EL (cell line): ENCODE data around the gene AURKA.

Experiments
- DNase-seq: peaks from one replicate; pipeline ENCODE4 v3.0.0-alpha.2; 2016

The AURKA gene

DNA sequence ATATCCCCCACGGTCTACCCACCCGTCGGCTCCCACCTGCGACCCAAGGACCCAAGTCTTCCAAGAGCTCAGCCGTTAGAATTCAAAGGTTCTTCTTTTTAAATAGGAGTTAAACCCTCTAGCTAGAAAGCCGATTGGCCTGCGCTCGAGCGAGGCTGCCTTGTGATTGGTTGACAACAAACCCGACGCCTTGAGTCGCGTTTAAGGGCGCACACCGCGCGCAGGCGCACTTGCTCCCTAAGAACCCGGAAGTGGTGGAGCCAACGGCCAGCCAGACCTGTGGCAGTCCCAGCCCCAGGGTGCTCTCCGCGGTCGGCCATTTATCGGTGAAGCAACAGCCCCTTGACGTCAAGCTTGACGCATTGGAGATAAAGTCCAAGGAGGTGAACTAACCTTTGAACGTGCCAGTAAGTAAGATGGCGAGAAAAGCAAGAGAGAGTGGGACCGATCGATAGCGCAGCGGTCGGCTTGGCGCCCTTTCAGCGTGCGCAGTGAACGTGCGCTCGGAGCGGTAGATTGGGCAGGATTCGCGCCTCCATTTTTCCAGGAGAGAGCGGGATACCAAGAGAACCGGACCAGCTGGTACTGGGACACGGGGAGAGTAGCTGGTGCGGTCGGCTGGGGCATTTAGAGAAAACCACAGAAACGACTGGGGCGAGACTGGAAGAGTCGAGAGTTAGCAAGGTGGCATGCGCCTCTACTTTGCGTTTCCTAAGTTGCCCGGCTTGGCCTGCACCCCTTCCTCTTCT is at the start of gene AURKA, which contains the start of gene CSTF1:
TSS of gene AURKA (minus strand) at position 84 of the 749 bp plus-strand sequence. CDS start 4,018 bp downstream, outside the sequence.
TSS of gene CSTF1 (plus strand) at position 514 of the 749 bp plus-strand sequence. CDS start 2,908 bp downstream, outside the sequence.
- peak; percentile 100 for DNase-seq

GRCh38 chr20:56440346-56441007 is 48.5 kb upstream of the AURKA start:
- DNase-seq: peak; percentile 40

- DNase-seq: peak; percentile 100
Measured at GRCh38 chr20:56439771-56440291, 47.8 kb upstream of the AURKA start.

DNA sequence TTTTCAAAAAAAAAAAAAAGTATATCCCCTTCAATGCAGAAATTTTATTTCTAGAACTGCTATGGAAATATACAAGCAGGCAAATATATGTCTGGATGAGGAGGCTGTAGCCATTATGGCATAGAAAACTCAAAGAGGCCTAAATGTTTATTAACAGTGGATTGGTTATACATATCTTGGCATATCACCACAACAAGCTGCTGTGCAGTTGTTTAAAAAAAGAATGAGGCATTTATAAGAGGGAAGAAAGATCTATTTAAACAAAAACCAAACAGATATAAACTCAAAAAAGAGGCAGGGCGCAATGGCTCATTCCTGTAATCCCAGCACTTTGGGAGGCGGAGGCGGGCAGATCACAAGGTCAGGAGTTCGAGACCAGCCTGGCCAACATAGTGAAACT is 46.3 kb upstream of the AURKA start:
- DNase-seq: no peak

DNA sequence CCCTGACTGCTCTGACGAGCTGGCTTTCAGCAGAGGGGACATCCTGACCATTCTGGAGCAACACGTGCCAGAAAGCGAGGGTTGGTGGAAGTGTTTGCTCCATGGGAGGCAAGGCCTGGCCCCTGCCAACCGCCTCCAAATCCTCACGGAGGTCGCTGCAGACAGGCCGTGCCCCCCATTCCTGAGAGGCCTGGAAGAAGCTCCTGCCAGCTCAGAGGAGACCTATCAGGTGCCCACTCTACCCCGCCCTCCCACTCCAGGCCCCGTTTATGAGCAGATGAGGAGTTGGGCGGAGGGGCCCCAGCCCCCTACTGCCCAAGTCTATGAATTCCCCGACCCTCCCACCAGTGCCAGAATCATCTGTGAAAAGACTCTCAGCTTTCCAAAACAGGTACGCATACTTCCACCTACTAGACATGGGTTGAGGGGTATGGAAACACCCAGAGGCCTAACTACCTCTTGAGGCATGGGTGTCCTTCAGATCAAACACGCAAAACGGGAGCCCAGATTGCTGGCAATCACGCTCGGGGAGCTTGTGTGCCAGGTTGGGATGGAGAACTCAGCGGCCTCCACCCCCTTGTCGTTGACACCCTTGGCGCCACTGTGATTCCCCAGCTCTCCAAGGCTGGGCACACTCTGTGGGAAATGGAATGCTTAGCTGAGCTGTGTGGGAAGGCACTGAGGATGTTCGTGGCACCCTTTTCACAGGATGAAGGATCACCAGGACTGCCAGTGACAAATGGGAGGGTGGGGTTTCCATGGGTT is 45.4 kb upstream of the AURKA start:
- no peak for DNase-seq

- DNase-seq: peak; percentile 71
Measured at GRCh38 chr20:56433880-56434255, 41.9 kb upstream of the AURKA start.

DNA sequence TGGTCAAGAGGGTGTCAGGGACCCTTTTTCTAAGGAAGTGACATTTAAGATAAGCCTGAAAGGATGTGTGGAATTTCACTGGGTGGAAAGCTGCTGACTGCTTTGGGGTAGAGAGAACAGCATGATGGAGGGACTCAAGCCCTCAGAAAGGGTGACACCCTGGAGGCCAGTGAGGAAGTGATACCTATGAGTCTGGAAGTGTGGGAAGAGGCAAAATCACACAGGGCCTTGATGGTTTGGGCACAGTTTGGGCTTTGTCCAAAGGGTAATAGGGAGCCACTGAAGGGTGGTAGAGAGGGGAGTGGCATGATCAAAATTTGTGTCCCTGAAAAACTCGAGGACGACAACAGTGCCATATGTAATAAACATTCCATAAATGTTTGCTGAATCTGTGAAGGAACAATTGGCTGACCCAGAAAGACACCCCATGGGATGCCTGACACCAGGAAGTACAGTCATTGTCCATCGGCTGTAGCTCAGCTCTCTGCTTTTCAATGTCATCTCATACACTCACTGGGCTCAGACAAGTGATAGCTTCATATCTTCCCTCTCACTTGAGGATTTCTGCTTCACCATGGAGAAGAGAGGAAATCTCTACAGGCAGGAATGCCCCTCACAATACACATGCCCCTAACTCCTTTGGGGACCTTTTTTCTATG is 41.3 kb upstream of the AURKA start:
- DNase-seq: peak; percentile 49

- DNase-seq: no peak
Measured at GRCh38 chr20:56431471-56431870, 39.5 kb upstream of the AURKA start.

GRCh38 chr20:56430957-56431356 is 38.9 kb upstream of the AURKA start:
- DNase-seq: no peak

DNA sequence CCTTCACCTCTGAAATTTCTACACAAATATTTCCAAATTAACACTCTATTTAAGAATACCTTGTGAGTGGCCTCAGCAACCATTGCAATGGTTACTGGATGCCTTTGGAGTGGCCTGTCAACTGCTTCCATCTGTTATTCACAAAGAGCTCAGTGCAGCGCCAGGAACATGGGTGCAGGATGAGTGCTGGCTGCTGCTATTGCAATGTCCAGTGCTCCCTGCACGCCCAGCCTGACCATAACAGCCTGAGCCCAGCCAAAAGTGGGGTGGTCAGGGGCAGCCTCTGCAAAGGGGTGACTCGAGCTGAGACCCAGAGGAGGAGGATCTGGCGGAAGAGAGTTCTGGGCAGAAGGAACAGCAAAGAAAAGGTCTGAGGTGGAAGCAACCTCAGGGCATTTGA is 38.4 kb upstream of the AURKA start:
- DNase-seq: no peak

GRCh38 chr20:56429941-56430340 is 37.9 kb upstream of the AURKA start:
- DNase-seq: no peak

DNA sequence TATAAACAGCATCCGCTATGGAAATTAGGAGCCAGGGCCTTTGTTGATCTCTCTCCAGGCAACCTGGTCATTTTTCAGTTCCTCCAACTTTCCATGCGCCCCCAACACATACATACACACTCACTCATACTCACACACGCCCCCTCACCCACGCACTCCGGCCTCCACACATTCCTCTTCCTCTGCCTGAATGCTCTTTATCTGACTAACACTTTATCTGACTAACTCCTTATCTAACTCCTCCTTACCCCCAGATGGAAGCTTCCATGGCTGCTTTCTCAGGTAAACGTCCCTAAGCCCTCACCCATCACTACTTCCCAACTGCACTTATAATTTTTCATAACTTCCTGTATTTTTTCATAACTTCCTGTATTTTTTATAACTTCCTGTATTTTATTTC is 37.5 kb upstream of the AURKA start:
- peak; percentile 84 for DNase-seq

DNA sequence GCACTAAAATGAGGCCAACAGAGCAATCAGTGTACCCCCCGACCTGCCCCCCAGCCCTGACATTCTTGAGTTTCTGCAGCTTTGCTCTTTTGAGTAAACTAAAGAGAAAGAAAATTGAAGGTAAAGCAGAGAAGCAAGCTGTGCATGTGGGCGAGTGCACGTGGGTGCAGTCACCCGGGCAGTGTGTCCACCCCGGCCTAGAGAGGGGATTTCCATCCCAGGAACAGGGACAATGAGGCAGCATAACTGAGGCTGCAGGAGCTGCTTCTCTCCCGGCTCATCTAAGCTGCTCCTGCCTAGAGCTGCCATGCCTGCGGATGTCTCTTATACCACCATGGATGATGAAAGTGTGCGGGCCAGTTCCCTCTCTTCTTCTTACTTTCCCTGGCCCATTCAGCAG is 36.9 kb upstream of the AURKA start:
- DNase-seq: no peak

DNA sequence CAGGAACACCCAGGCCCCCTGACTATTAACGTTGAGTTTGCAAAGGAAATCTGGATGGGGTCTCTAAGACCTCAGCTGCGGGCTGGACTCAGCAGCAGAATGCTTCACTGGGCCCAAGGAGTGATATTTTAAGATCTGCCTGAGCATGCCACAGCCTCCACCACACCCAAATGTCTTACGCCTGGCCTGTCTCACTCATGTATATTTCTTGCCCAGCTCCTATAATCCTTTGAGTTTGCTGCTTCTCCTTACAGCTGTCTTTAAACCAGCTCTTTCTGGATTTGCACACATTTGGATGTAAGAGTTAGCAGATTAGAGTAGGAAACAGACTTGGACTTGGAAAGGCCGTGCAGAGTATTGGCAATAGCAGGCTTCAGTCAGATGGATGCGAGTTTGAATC is 36.4 kb upstream of the AURKA start:
- DNase-seq: no peak

DNA sequence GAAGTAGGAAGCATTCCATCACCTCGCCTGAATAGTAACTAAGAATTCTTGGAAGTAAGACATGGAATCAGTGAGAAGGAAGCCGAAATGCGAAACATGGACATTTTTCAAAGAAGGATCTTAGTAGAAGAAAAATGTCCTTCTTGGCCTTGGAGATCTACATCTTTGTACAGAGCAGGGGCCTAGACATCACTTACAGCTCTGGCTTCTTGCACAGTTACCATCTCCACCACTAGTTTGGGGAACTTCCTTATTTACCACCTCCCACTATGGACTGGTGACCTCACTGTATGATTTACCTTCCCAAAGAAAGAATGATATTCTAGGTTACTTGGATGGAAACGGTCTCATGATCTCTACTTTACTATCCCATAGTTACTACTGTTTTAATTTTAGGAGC is 35.8 kb upstream of the AURKA start:
- DNase-seq: no peak

GRCh38 chr20:56426926-56427325 is 34.9 kb upstream of the AURKA start:
- DNase-seq: no peak

DNA sequence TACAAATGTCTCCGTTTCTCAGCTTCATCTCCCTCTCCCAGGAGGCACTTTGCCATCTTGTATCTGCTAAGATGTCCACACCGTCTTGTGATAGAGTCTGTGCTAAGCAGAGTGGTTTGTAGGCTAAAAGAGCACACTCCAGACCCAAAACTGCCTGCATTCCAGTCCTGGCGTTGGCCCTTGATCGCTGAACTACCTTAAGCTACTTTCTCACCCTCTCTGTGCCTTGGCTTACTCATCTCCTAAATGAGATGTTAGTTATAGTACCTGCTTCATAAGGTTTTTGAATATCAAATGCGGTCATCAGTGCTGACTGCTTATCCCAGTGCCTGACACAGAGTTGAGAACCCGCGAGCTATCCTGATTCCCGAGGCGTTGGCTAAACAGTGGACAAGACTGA is 34.0 kb upstream of the AURKA start:
- no peak for DNase-seq

GRCh38 chr20:56424931-56425330 is 32.9 kb upstream of the AURKA start:
- DNase-seq: no peak

- no peak for DNase-seq
Measured at GRCh38 chr20:56423886-56424285, 31.9 kb upstream of the AURKA start.

- no peak for DNase-seq
Measured at GRCh38 chr20:56423211-56423610, 31.2 kb upstream of the AURKA start.

DNA sequence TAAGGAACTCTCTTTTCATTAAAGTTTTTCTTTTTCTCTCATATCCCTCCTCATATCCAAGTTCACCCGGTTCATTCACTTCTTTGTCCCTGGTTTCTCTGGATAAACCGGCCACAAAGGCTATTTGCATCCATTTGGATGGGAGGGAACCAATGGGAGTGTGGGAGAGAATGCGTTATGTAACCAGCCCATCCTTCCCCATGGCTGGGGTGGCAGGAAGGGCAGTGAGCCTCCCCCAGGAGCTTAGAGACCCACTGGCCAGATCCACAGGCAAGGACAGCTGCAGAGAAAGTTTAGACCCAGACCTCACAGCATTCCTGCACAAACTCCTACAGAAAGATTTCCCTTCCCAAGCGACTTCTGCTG is 30.8 kb upstream of the AURKA start:
- DNase-seq: no peak

- DNase-seq: peak; percentile 88
Measured at GRCh38 chr20:56422076-56422823, 30.2 kb upstream of the AURKA start.
